DND-41 (cell line): Measurements from ENCODE around the gene SV2B.

Source experiments
- CTCF ChIP-seq: IDR thresholded peaks from 2 replicates; pipeline ENCODE4 v1.5.1; 2012; ENCODE audit warnings: borderline replicate concordance, low read length, moderate library complexity, mild to moderate bottlenecking; ENCODE audit not compliant: poor library complexity, severe bottlenecking; ENCODE audit errors: extremely low read depth
- EZH2 ChIP-seq: IDR thresholded peaks from 3 replicates; pipeline ENCODE4 v1.6.1; 2012; ENCODE audit warnings: borderline replicate concordance, low read depth, mild to moderate bottlenecking, moderate library complexity, low read length, inconsistent platforms; ENCODE audit not compliant: severe bottlenecking

- no peak for TF ChIP-seq CTCF
- TF ChIP-seq EZH2 = no peak
Observed at GRCh38 chr15:91234759-91235158, 134.7 kb downstream of the SV2B start.
